Measurements from ENCODE around the gene ALS2. TPM values are rescaled to one million over a fixed set of nuclear protein-coding genes. Genes with fewer than 3 reads are reported as not detected.

ALS2 gene
- total RNA-seq, 1 donor from 2014 or later, result 41.0 TPM

DNA sequence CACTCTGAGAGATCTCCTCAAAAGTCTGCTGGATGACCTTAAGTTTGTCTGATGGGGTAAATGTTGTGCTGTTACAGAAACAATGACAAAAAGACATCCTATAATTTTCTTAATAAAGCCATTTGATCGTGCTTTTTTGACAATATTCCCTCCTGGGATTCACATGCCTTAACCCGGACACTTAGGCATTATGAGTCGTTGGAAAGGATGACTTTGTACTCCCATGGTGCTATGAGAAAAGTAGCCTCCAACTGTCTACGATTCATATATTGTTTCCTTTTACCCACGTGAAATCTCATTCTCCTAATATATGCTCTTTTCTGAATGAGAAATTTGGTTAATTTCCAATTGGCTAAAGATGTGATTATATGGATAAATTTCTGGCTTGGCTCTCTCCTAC is 76.2 kb downstream of the ALS2 start:
- no peaks in the 10 kb centered on the region for H4K20me1 ChIP-seq (ENCODE audit: low read depth)
- Mint-ChIP-seq H3K4me1 (no peaks in the 10 kb centered on the region), H3K36me3 (peaks cover 17% of the 10 kb centered on the region), H3K27me3 (ENCODE audit: insufficient read depth, low read depth) (no peaks in the 10 kb centered on the region), H3K4me3 (no peak overlapping the region), H3K27ac (no peak overlapping the region), H3K9me3 (no peaks in the 10 kb centered on the region)
- H3F3A ChIP-seq (ENCODE audit: low read depth), result no peaks in the 10 kb centered on the region
- H3K4me3 ChIP-seq, result no peak overlapping the region
- no peaks in the 10 kb centered on the region for H3K27me3 ChIP-seq
- H2AFZ ChIP-seq (replicated peaks), result no peak overlapping the region
- no peak overlapping the region for H3K9ac ChIP-seq
- no peaks in the 10 kb centered on the region for H3K4me1 ChIP-seq
- H3K79me2 ChIP-seq (ENCODE audit: low read depth), result no peaks in the 10 kb centered on the region
- H3K9me3 ChIP-seq (ENCODE audit: low read depth), result no peaks in the 10 kb centered on the region
- H3K27ac ChIP-seq, result no peak overlapping the region
- TF ChIP-seq EZH2 (IDR thresholded peaks at IDR 0.05), result no peak
- TF ChIP-seq, protein P1, sequence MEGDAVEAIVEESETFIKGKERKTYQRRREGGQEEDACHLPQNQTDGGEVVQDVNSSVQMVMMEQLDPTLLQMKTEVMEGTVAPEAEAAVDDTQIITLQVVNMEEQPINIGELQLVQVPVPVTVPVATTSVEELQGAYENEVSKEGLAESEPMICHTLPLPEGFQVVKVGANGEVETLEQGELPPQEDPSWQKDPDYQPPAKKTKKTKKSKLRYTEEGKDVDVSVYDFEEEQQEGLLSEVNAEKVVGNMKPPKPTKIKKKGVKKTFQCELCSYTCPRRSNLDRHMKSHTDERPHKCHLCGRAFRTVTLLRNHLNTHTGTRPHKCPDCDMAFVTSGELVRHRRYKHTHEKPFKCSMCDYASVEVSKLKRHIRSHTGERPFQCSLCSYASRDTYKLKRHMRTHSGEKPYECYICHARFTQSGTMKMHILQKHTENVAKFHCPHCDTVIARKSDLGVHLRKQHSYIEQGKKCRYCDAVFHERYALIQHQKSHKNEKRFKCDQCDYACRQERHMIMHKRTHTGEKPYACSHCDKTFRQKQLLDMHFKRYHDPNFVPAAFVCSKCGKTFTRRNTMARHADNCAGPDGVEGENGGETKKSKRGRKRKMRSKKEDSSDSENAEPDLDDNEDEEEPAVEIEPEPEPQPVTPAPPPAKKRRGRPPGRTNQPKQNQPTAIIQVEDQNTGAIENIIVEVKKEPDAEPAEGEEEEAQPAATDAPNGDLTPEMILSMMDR (IDR thresholded peaks at IDR 0.05), result no peak
- no peak for TF ChIP-seq EZH2phosphoT487 (IDR thresholded peaks at IDR 0.05)
- no peak for DNase-seq (ENCODE audit: low spot score)
- H3K36me3 ChIP-seq, result no peaks in the 10 kb centered on the region
- no peak overlapping the region for H3K4me2 ChIP-seq

DNA sequence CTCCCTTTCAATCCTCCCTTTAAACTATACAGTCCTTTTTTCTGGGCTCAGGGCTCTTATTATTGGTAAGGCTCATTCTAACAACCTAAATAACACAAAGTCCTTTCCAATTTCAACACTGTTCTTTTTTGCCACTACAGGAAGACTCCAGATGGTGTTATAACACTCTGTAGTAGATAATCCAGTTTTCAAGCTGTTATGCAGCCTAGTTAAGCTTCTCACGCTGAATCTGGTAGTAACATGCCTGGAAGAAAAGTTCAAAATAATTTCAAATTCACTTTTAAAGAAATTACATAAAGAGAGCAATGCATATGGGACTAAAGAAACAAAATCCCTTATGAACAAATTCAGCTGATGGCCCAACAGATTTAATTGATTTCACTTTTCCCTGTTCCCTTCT is 79.1 kb downstream of the ALS2 start:
- Mint-ChIP-seq H3K9me3 (no peaks in the 10 kb centered on the region), H3K4me1 (no peaks in the 10 kb centered on the region), H3K27me3 (ENCODE audit: insufficient read depth, low read depth) (no peaks in the 10 kb centered on the region), H3K36me3 (peaks cover 14% of the 10 kb centered on the region), H3K27ac (no peak overlapping the region), H3K4me3 (no peak overlapping the region)
- no peak overlapping the region for H3K27ac ChIP-seq
- H3K4me2 ChIP-seq, result no peak overlapping the region
- no peaks in the 10 kb centered on the region for H3K27me3 ChIP-seq
- DNase-seq (ENCODE audit: low spot score), result no peak
- no peaks in the 10 kb centered on the region for H3K9me3 ChIP-seq (ENCODE audit: low read depth)
- no peaks in the 10 kb centered on the region for H3K79me2 ChIP-seq (ENCODE audit: low read depth)
- H2AFZ ChIP-seq (replicated peaks), result no peak overlapping the region
- H3K9ac ChIP-seq, result no peak overlapping the region
- H4K20me1 ChIP-seq (ENCODE audit: low read depth), result no peaks in the 10 kb centered on the region
- no peak overlapping the region for H3K4me3 ChIP-seq
- H3F3A ChIP-seq (ENCODE audit: low read depth), result no peaks in the 10 kb centered on the region
- H3K36me3 ChIP-seq, result no peaks in the 10 kb centered on the region
- H3K4me1 ChIP-seq, result peaks cover 3% of the 10 kb centered on the region
- TF ChIP-seq EZH2 (IDR thresholded peaks at IDR 0.05) (no peak), EZH2phosphoT487 (IDR thresholded peaks at IDR 0.05) (no peak)
- TF ChIP-seq, protein P1 (IDR thresholded peaks at IDR 0.05), result no peak

DNA sequence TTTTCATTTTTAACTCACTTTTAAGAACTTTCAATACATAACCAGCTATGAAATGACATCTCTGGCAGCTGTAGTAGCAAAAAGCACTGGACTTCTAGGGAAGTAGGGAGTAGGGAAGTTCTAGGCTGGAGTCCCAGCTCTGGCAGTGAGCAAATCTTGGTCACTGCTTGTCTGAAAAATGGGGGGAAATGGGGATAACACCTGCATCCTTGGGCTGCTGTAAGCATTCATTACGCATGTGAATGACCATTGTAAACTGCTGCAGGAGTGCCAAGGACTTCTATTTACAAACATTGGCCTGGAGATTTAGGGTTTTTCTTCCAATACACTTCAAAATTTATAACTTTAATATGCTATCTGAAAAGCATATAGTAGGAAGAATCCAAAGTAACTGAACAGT is 81.3 kb downstream of the ALS2 start:
- Histone ChIP-seq H3F3A (ENCODE audit: low read depth) (no peaks in the 10 kb centered on the region), H3K27ac (no peak overlapping the region), H2AFZ (replicated peaks) (no peak overlapping the region), H3K4me3 (no peak overlapping the region), H4K20me1 (ENCODE audit: low read depth) (no peaks in the 10 kb centered on the region), H3K27me3 (no peaks in the 10 kb centered on the region), H3K79me2 (ENCODE audit: low read depth) (no peaks in the 10 kb centered on the region), H3K9ac (no peak overlapping the region), H3K36me3 (no peaks in the 10 kb centered on the region), H3K4me1 (peaks cover 3% of the 10 kb centered on the region), H3K9me3 (ENCODE audit: low read depth) (no peaks in the 10 kb centered on the region), H3K4me2 (no peak overlapping the region)
- Mint-ChIP-seq H3K36me3 (peaks cover 12% of the 10 kb centered on the region), H3K4me1 (peaks cover 8% of the 10 kb centered on the region), H3K27me3 (ENCODE audit: insufficient read depth, low read depth) (no peaks in the 10 kb centered on the region), H3K27ac (no peak overlapping the region), H3K9me3 (no peaks in the 10 kb centered on the region), H3K4me3 (no peak overlapping the region)
- DNase-seq (ENCODE audit: low spot score), result no peak
- TF ChIP-seq EZH2phosphoT487 (IDR thresholded peaks at IDR 0.05) (no peak), EZH2 (IDR thresholded peaks at IDR 0.05) (no peak)
- TF ChIP-seq, protein P1 (IDR thresholded peaks at IDR 0.05), result no peak

Measured in neural progenitor cell (in vitro differentiated cells).